ENCODE measurements around the gene DHRS4L2. TPM values are rescaled to one million over a fixed set of nuclear protein-coding genes. Genes with fewer than 3 reads are reported as not detected.
"Not testable (repeated sequence)": the region's sequence is repeated elsewhere in the genome, so short reads cannot be mapped to it uniquely, and the experiment has no call there.

DHRS4L2 gene
- polyA plus RNA-seq, 3 donors = 22.1 to 46.6 (median 42.6) TPM

GRCh38 chr14:24019944-24020343, 31.2 kb downstream of the DHRS4L2 start:
- DNase-seq; H3K27ac ChIP-seq (ENCODE audit: low read depth in 1 of 2, low read length in 2 of 2); H3K79me2 ChIP-seq (ENCODE audit: insufficient read depth, low read length); H3K36me3 ChIP-seq (replicated peaks in 1 of 2; ENCODE audit: control insufficient read depth in 1 of 2, insufficient read depth in 2 of 2, low read length in 2 of 2); intact Hi-C loops (cut with micrococcal nuclease); H3K4me1 ChIP-seq (ENCODE audit: control insufficient read depth in 1 of 2, insufficient read depth in 2 of 2, low read length in 2 of 2); H3K9me3 Mint-ChIP-seq; H4K20me1 ChIP-seq (ENCODE audit: insufficient read depth, low read length); H3K36me3 Mint-ChIP-seq; H3K9ac ChIP-seq (ENCODE audit: insufficient read depth, low read length, poor library complexity, severe bottlenecking); H3K27me3 Mint-ChIP-seq (ENCODE audit: low read depth in 3 of 3); H3K4me3 ChIP-seq (replicated peaks in 1 of 3; ENCODE audit: low read depth in 2 of 3, low read length in 3 of 3); H3K27ac Mint-ChIP-seq; H3K4me3 Mint-ChIP-seq; H3K9me3 ChIP-seq (replicated peaks in 1 of 2; ENCODE audit: control insufficient read depth in 1 of 2, insufficient read depth in 1 of 2, low read length in 2 of 2); H3K27me3 ChIP-seq (ENCODE audit: control insufficient read depth in 2 of 2, insufficient read depth in 2 of 2, low read length in 2 of 2); H2AFZ ChIP-seq (ENCODE audit: insufficient read depth, low read depth, low read length, poor library complexity, severe bottlenecking); H3K4me2 ChIP-seq (replicated peaks; ENCODE audit: extremely low read depth, low read length, poor library complexity, severe bottlenecking): not testable (repeated sequence)
- no CpG with 5 or more reads among the region's 2 CpGs for WGBS (ENCODE audit: insufficient coverage)
- TF ChIP-seq CTCF (IDR thresholded peaks at IDR 0.05) = peak; percentile 43
- H3K4me1 Mint-ChIP-seq = peaks cover 24% of the 10 kb centered on the region

GRCh38 chr14:24020520-24020919, 31.8 kb downstream of the DHRS4L2 start:
- intact Hi-C loops (cut with micrococcal nuclease); H3K79me2 ChIP-seq (ENCODE audit: insufficient read depth, low read length); H3K36me3 ChIP-seq (replicated peaks in 1 of 2; ENCODE audit: control insufficient read depth in 1 of 2, insufficient read depth in 2 of 2, low read length in 2 of 2); H3K9me3 ChIP-seq (replicated peaks in 1 of 2; ENCODE audit: control insufficient read depth in 1 of 2, insufficient read depth in 1 of 2, low read length in 2 of 2); H3K4me3 Mint-ChIP-seq; DNase-seq; H3K27me3 Mint-ChIP-seq (ENCODE audit: low read depth in 3 of 3); H3K4me2 ChIP-seq (replicated peaks; ENCODE audit: extremely low read depth, low read length, poor library complexity, severe bottlenecking); H3K27me3 ChIP-seq (ENCODE audit: control insufficient read depth in 2 of 2, insufficient read depth in 2 of 2, low read length in 2 of 2); H3K4me3 ChIP-seq (replicated peaks in 1 of 3; ENCODE audit: low read depth in 2 of 3, low read length in 3 of 3); H3K9ac ChIP-seq (ENCODE audit: insufficient read depth, low read length, poor library complexity, severe bottlenecking); H4K20me1 ChIP-seq (ENCODE audit: insufficient read depth, low read length); H3K27ac Mint-ChIP-seq; H3K9me3 Mint-ChIP-seq; H3K4me1 ChIP-seq (ENCODE audit: control insufficient read depth in 1 of 2, insufficient read depth in 2 of 2, low read length in 2 of 2); H3K36me3 Mint-ChIP-seq; H2AFZ ChIP-seq (ENCODE audit: insufficient read depth, low read depth, low read length, poor library complexity, severe bottlenecking); H3K27ac ChIP-seq (ENCODE audit: low read depth in 1 of 2, low read length in 2 of 2): not testable (repeated sequence)
- peaks cover 25% of the 10 kb centered on the region for H3K4me1 Mint-ChIP-seq
- 100% methylated on average over 2 of the region's 3 CpGs for WGBS (ENCODE audit: insufficient coverage)

GRCh38 chr14:24024939-24025418, 36.2 kb downstream of the DHRS4L2 start:
- H3K27me3 Mint-ChIP-seq (ENCODE audit: low read depth in 3 of 3); DNase-seq; H3K79me2 ChIP-seq (ENCODE audit: insufficient read depth, low read length); H3K27me3 ChIP-seq (ENCODE audit: control insufficient read depth in 2 of 2, insufficient read depth in 2 of 2, low read length in 2 of 2); H2AFZ ChIP-seq (ENCODE audit: insufficient read depth, low read depth, low read length, poor library complexity, severe bottlenecking); H3K9me3 ChIP-seq (replicated peaks in 1 of 2; ENCODE audit: control insufficient read depth in 1 of 2, insufficient read depth in 1 of 2, low read length in 2 of 2); H3K4me1 ChIP-seq (ENCODE audit: control insufficient read depth in 1 of 2, insufficient read depth in 2 of 2, low read length in 2 of 2); H3K4me2 ChIP-seq (replicated peaks; ENCODE audit: extremely low read depth, low read length, poor library complexity, severe bottlenecking); H3K4me3 ChIP-seq (replicated peaks in 1 of 3; ENCODE audit: low read depth in 2 of 3, low read length in 3 of 3); intact Hi-C loops (cut with micrococcal nuclease); H3K9ac ChIP-seq (ENCODE audit: insufficient read depth, low read length, poor library complexity, severe bottlenecking); H3K4me3 Mint-ChIP-seq; H4K20me1 ChIP-seq (ENCODE audit: insufficient read depth, low read length); H3K36me3 Mint-ChIP-seq; H3K36me3 ChIP-seq (replicated peaks in 1 of 2; ENCODE audit: control insufficient read depth in 1 of 2, insufficient read depth in 2 of 2, low read length in 2 of 2); H3K27ac Mint-ChIP-seq; H3K27ac ChIP-seq (ENCODE audit: low read depth in 1 of 2, low read length in 2 of 2): not testable (repeated sequence)
- Mint-ChIP-seq H3K9me3 (peaks cover 0 to 16% (median 2%) of the 10 kb centered on the region in 7 donors), H3K4me1 (peaks cover 27% of the 10 kb centered on the region)
- WGBS (ENCODE audit: insufficient coverage) = 100% methylated on average over 1 of the region's 3 CpGs

GRCh38 chr14:24029687-24030086, 41.0 kb downstream of the DHRS4L2 start:
- H3K4me3 ChIP-seq (replicated peaks in 1 of 3; ENCODE audit: low read depth in 2 of 3, low read length in 3 of 3); H4K20me1 ChIP-seq (ENCODE audit: insufficient read depth, low read length); H3K79me2 ChIP-seq (ENCODE audit: insufficient read depth, low read length); H2AFZ ChIP-seq (ENCODE audit: insufficient read depth, low read depth, low read length, poor library complexity, severe bottlenecking); DNase-seq; H3K9ac ChIP-seq (ENCODE audit: insufficient read depth, low read length, poor library complexity, severe bottlenecking); H3K27ac Mint-ChIP-seq; H3K27ac ChIP-seq (ENCODE audit: low read depth in 1 of 2, low read length in 2 of 2); H3K36me3 ChIP-seq (replicated peaks in 1 of 2; ENCODE audit: control insufficient read depth in 1 of 2, insufficient read depth in 2 of 2, low read length in 2 of 2); H3K4me3 Mint-ChIP-seq; H3K27me3 ChIP-seq (ENCODE audit: control insufficient read depth in 2 of 2, insufficient read depth in 2 of 2, low read length in 2 of 2); H3K9me3 ChIP-seq (replicated peaks in 1 of 2; ENCODE audit: control insufficient read depth in 1 of 2, insufficient read depth in 1 of 2, low read length in 2 of 2); H3K27me3 Mint-ChIP-seq (ENCODE audit: low read depth in 3 of 3); H3K4me2 ChIP-seq (replicated peaks; ENCODE audit: extremely low read depth, low read length, poor library complexity, severe bottlenecking); H3K36me3 Mint-ChIP-seq: not testable (repeated sequence)
- Mint-ChIP-seq H3K4me1 (peaks cover 45% of the 10 kb centered on the region), H3K9me3 (peaks cover 0 to 21% (median 11%) of the 10 kb centered on the region in 7 donors)
- intact Hi-C loops (cut with micrococcal nuclease) = loop anchor here in 1 of 2 donors (5.0 kb wide), 1 partner anchor 42 kb away; the partner anchor contains the start of gene DHRS4L2
- H3K4me1 ChIP-seq (ENCODE audit: control insufficient read depth in 1 of 2, insufficient read depth in 2 of 2, low read length in 2 of 2) = peaks cover 23 to 24% of the 10 kb centered on the region in 2 donors
- whole genome bisulfite sequencing (ENCODE audit: insufficient coverage) = no CpG with 5 or more reads among the region's 3 CpGs
